Parathyroid adenoma (tissue), 2 donors: ENCODE results near the gene STK4.

Experiments used
- H2AFZ ChIP-seq: fragments of 300-600 bp; sonication (generic); one replicate; pipeline ENCODE4 v1.7.0; 2017; ENCODE audit warnings: antibody characterized with exemption, mild to moderate bottlenecking
- H3K27ac ChIP-seq: fragments of 300-600 bp; sonication (generic); one replicate; pipeline ENCODE4 v1.7.0; 2017
- H3K27me3 ChIP-seq: fragments of 300-600 bp; sonication (generic); one replicate; pipeline ENCODE4 v1.7.0; 2017; ENCODE audit warnings: low read length; ENCODE audit not compliant: control insufficient read depth, insufficient read depth
- H3K36me3 ChIP-seq: fragments of 300-600 bp; sonication (generic); one replicate; pipeline ENCODE4 v1.7.0; 2017; ENCODE audit warnings: low read length; ENCODE audit not compliant: control insufficient read depth, insufficient read depth
- H3K4me1 ChIP-seq: fragments of 300-600 bp; sonication (generic); one replicate; pipeline ENCODE4 v1.7.0; 2017; ENCODE audit warnings: control low read depth
- H3K4me2 ChIP-seq: fragments of 300-600 bp; sonication (generic); one replicate; pipeline ENCODE4 v1.7.0; 2017; ENCODE audit warnings: low read length
- H3K4me3 ChIP-seq: fragments of 300-600 bp; sonication (generic); one replicate; pipeline ENCODE4 v1.7.0; 2017; ENCODE audit warnings: low read depth, low read length
- H3K79me2 ChIP-seq: fragments of 300-600 bp; sonication (generic); one replicate; pipeline ENCODE4 v1.7.0; 2017; ENCODE audit warnings: control low read depth
- H3K9ac ChIP-seq: fragments of 300-600 bp; sonication (generic); one replicate; pipeline ENCODE4 v1.7.0; 2017; ENCODE audit warnings: mild to moderate bottlenecking
- H3K9me3 ChIP-seq: fragments of 300-600 bp; sonication (generic); one replicate; pipeline ENCODE4 v1.7.0; 2017; ENCODE audit warnings: low read length; ENCODE audit not compliant: control insufficient read depth
- CTCF ChIP-seq: fragments of 300-600 bp; sonication (generic); IDR thresholded peaks from one replicate; pipeline ENCODE4 v1.7.0; 2017; ENCODE audit warnings: antibody characterized with exemption, mild to moderate bottlenecking
- donor health status: primary hyperparathyroidism.

Gene STK4

GRCh38 chr20:45041464-45042337 is 75.4 kb downstream of the STK4 start:
- TF ChIP-seq CTCF, result no peak
- H3K4me3 ChIP-seq, result no peak overlapping the region
- no peak overlapping the region for H3K27ac ChIP-seq
- H3K27me3 ChIP-seq, result no peaks in the 10 kb centered on the region
- H3K9me3 ChIP-seq, result no peaks in the 10 kb centered on the region
- H3K4me2 ChIP-seq, result no peak overlapping the region
- H2AFZ ChIP-seq, result no peak overlapping the region
- peaks cover 7% of the 10 kb centered on the region for H3K4me1 ChIP-seq
- H3K9ac ChIP-seq, result no peak overlapping the region
- H3K36me3 ChIP-seq, result no peaks in the 10 kb centered on the region
- no peaks in the 10 kb centered on the region for H3K79me2 ChIP-seq

- Histone ChIP-seq H3K4me2 (no peak overlapping the region), H3K9me3 (no peaks in the 10 kb centered on the region), H3K79me2 (peaks cover 2% of the 10 kb centered on the region), H3K9ac (no peak overlapping the region), H3K27me3 (no peaks in the 10 kb centered on the region), H3K36me3 (no peaks in the 10 kb centered on the region), H2AFZ (no peak overlapping the region), H3K4me3 (no peak overlapping the region), H3K27ac (no peak overlapping the region), H3K4me1 (no peaks in the 10 kb centered on the region)
- TF ChIP-seq CTCF, result no peak
Measured at GRCh38 chr20:45042978-45043377, 76.7 kb downstream of the STK4 start.

GRCh38 chr20:45044084-45044573 is 77.8 kb downstream of the STK4 start:
- TF ChIP-seq CTCF, result peak; percentile 89
- Histone ChIP-seq H3K4me2 (no peak overlapping the region), H3K4me1 (no peaks in the 10 kb centered on the region), H3K27me3 (no peaks in the 10 kb centered on the region), H3K4me3 (no peak overlapping the region), H3K9ac (no peak overlapping the region), H3K79me2 (peaks cover 2% of the 10 kb centered on the region), H3K36me3 (no peaks in the 10 kb centered on the region), H2AFZ (no peak overlapping the region), H3K9me3 (no peaks in the 10 kb centered on the region), H3K27ac (no peak overlapping the region)

GRCh38 chr20:45044601-45045000 is 78.3 kb downstream of the STK4 start:
- Histone ChIP-seq H3K79me2 (peaks cover 2% of the 10 kb centered on the region), H3K4me1 (no peaks in the 10 kb centered on the region), H3K27me3 (no peaks in the 10 kb centered on the region), H3K27ac (no peak overlapping the region), H3K4me3 (no peak overlapping the region), H3K36me3 (no peaks in the 10 kb centered on the region), H3K4me2 (no peak overlapping the region), H3K9ac (no peak overlapping the region), H2AFZ (no peak overlapping the region), H3K9me3 (no peaks in the 10 kb centered on the region)
- TF ChIP-seq CTCF, result no peak
